PFSK-1 (cell line): ENCODE data around the gene TMEM109.

Experiments
- POLR2AphosphoS5 ChIP-seq: IDR thresholded peaks from 2 replicates; pipeline ENCODE4 v1.6.1; 2012; ENCODE audit warnings: low read depth, mild to moderate bottlenecking, control low read depth, low read length, moderate library complexity
- REST ChIP-seq, 2 experiments: IDR thresholded peaks; 2 replicates each; pipeline versions ENCODE4 v1.6.1 to v1.8.0; 2011 to 2012; ENCODE audit warnings: low read depth in 2 of 2, low read length in 2 of 2, control low read depth in 1 of 2, inconsistent platforms in 1 of 2, mild to moderate bottlenecking in 1 of 2, moderate library complexity in 1 of 2; ENCODE audit not compliant: insufficient read depth in 1 of 2
- TAF1 ChIP-seq: IDR thresholded peaks from 2 replicates; pipeline ENCODE4 v1.6.1; 2012; ENCODE audit warnings: low read length, control low read depth, borderline replicate concordance; ENCODE audit not compliant: insufficient read depth

GRCh38 chr11:60927600-60927999 lies 13.6 kb downstream of the TMEM109 start:
- TF ChIP-seq POLR2AphosphoS5: no peak
- TF ChIP-seq REST (IDR thresholded peaks at IDR 0.05; ENCODE audit: insufficient read depth in 1 of 2, low read depth in 2 of 2, low read length in 2 of 2): no peak
- TF ChIP-seq TAF1: no peak
